ENCODE results near the gene GPSM1. TPM values are rescaled to one million over a fixed set of nuclear protein-coding genes. Genes with fewer than 3 reads are reported as not detected.

Gene GPSM1
- total RNA-seq, 4 donors from 2014 or later: 28.8 to 95.1 (median 38.1) TPM

DNA sequence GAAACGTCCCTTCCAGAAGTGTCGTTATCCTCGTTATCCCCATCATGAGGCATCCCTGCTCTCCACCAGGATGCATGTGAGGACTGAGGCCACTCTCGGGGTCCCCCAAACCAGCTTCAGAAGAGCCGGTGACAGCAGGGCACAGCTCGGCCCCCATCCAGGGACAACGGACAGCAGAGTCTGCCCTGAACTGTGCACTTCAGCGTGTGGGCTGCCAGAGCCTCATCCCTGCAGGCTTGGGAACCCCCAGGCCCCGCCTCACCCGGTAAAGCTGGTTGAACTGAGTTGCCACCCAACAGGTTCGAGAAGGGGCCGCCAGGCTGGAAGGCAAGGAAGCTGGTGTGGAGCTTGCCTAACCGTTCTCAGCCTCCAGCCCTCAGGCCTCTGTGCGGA, 46.8 kb downstream of the GPSM1 start:
- Histone ChIP-seq H3K27me3 (no peaks in the 10 kb centered on the region), H3K36me3 (peaks cover 0 to 50% (median 0%) of the 10 kb centered on the region in 3 donors), H3K4me3 (no peak overlapping the region), H3K27ac (no peak overlapping the region), H3K4me1 (peaks cover 0 to 29% (median 9%) of the 10 kb centered on the region in 4 donors), H3K9me3 (no peaks in the 10 kb centered on the region)
- DNase-seq (ENCODE audit: low spot score in 2 of 2): no peak
- 87 to 91% methylated on average over 11 of the region's 14 CpGs for WGBS, 2 donors
- no peak for TF ChIP-seq POLR2A (IDR thresholded peaks at IDR 0.05)
- TF ChIP-seq, protein P1, sequence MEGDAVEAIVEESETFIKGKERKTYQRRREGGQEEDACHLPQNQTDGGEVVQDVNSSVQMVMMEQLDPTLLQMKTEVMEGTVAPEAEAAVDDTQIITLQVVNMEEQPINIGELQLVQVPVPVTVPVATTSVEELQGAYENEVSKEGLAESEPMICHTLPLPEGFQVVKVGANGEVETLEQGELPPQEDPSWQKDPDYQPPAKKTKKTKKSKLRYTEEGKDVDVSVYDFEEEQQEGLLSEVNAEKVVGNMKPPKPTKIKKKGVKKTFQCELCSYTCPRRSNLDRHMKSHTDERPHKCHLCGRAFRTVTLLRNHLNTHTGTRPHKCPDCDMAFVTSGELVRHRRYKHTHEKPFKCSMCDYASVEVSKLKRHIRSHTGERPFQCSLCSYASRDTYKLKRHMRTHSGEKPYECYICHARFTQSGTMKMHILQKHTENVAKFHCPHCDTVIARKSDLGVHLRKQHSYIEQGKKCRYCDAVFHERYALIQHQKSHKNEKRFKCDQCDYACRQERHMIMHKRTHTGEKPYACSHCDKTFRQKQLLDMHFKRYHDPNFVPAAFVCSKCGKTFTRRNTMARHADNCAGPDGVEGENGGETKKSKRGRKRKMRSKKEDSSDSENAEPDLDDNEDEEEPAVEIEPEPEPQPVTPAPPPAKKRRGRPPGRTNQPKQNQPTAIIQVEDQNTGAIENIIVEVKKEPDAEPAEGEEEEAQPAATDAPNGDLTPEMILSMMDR (IDR thresholded peaks at IDR 0.05): no peak
- TF ChIP-seq EP300 (IDR thresholded peaks at IDR 0.05): no peak

DNA sequence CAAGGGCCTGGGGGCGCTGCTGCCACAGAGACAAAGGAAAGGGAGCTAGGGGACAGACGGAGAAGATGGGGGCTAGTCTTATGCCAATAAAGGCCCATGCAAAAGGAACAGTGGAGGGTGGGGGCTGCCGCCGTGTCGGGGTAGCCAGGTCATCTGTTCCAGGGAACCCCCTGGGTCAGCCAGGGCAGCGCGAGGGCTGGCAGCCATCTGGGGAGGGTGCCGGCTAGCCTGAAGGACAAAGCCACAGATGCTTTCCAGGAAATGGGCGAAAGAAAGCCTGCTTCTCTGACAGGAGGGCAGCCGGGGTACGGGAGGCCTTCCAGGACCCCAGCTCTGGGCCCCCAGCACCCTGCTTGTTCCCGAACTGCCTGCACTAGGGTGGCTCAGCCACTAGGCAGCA, 47.8 kb downstream of the GPSM1 start:
- Histone ChIP-seq H3K9me3 (no peaks in the 10 kb centered on the region), H3K4me1 (peaks cover 0 to 29% (median 9%) of the 10 kb centered on the region in 4 donors), H3K4me3 (no peak overlapping the region), H3K36me3 (peaks cover 0 to 57% (median 0%) of the 10 kb centered on the region in 3 donors), H3K27ac (no peak overlapping the region), H3K27me3 (no peaks in the 10 kb centered on the region)
- TF ChIP-seq, protein P1 (IDR thresholded peaks at IDR 0.05): no peak
- TF ChIP-seq POLR2A (IDR thresholded peaks at IDR 0.05): no peak
- TF ChIP-seq EP300 (IDR thresholded peaks at IDR 0.05): no peak
- WGBS, 2 donors: 85 to 91% methylated on average over 11 to 12 of the region's 12 CpGs
- no peak for DNase-seq (ENCODE audit: low spot score in 2 of 2)

DNA sequence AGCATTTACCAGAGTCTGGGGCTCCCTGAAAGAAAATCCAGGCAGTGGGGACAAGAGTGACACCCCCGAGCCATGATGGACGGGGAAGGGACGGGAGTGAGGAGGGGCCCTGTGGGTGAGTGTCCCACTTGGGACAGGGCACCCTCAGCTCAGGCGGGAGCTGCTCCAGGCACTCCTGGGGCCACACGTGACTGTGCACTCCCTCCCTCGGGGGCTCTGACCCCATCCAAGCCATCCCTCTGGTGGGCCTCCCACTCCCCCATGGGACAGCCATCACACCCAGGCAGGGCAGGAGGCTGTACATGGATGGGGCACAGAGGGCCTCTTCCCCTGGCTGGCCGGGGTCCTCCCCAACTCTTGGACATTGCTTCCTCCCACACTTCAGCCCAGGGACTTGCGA, 49.1 kb downstream of the GPSM1 start:
- WGBS, 2 donors: 74 to 79% methylated on average over 8 of the region's 8 CpGs
- no peak for TF ChIP-seq POLR2A (IDR thresholded peaks at IDR 0.05)
- TF ChIP-seq, protein P1 (IDR thresholded peaks at IDR 0.05): no peak
- TF ChIP-seq EP300 (IDR thresholded peaks at IDR 0.05): no peak
- no peak for DNase-seq (ENCODE audit: low spot score in 2 of 2)

DNA sequence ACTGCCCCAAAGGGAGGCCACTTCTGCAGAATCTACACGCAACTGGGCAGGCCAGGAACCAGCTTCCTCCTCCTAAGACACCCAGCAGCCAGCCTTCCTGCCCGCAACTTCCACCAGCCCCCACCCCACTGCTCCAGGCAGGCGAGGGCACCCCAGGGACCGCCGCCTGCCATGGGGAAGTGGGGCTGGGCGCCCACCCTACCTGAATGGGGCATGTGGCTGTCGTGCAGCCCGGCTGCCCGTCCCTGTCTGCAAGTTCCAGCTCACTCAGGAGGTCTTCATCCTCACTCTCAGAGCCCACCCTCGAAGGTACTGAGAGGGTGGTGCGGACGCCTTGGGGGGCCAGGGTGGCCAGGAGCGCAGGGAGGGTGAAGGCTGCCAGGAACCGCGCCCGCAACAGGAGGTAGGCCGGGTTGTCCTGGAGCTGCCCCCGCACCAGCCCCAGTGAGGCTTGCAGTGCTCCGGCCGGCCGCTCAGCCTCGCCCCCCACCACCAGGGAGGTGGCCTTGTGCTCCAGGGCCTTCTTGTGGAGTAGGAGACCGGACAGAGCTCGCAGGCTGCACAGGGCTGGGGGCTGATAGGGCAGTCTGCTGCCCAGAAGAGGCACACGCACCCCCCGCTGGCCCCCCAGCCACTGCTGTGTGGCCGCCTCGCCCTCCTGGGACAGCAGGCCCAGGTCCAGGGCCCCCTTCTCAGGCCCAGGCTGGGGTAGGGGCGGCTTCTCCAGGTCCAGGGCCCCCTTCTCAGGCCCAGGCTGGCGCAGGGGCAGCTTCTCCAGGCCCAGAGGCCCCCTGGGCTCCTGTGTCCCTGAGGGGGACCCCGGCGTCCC, 50.2 kb downstream of the GPSM1 start:
- DNase-seq (ENCODE audit: low spot score in 2 of 2): no peak
- peaks cover 0 to 79% (median 0%) of the 10 kb centered on the region in 3 donors for H3K36me3 ChIP-seq
- no peaks in the 10 kb centered on the region for H3K9me3 ChIP-seq
- TF ChIP-seq POLR2A (IDR thresholded peaks at IDR 0.05) (no peak), EP300 (IDR thresholded peaks at IDR 0.05) (no peak)
- TF ChIP-seq, protein P1 (IDR thresholded peaks at IDR 0.05): no peak
- H3K27ac ChIP-seq: no peak overlapping the region
- no peak overlapping the region for H3K4me3 ChIP-seq
- peaks cover 0 to 21% (median 4%) of the 10 kb centered on the region in 4 donors for H3K4me1 ChIP-seq
- H3K27me3 ChIP-seq: no peaks in the 10 kb centered on the region
- WGBS, 2 donors: 67 to 90% methylated on average over 23 of the region's 32 CpGs

More for the DNA sequence above, 49.1 kb downstream of the GPSM1 start:
- Histone ChIP-seq H3K4me1 (peaks cover 0 to 29% (median 9%) of the 10 kb centered on the region in 4 donors), H3K9me3 (no peaks in the 10 kb centered on the region), H3K4me3 (no peak overlapping the region), H3K36me3 (peaks cover 0 to 68% (median 0%) of the 10 kb centered on the region in 3 donors), H3K27me3 (no peaks in the 10 kb centered on the region), H3K27ac (no peak overlapping the region)

Measured in tibial nerve (tissue), 4 donors.